ENCODE results near the gene ZNRD2.

The ZNRD2 gene

DNA sequence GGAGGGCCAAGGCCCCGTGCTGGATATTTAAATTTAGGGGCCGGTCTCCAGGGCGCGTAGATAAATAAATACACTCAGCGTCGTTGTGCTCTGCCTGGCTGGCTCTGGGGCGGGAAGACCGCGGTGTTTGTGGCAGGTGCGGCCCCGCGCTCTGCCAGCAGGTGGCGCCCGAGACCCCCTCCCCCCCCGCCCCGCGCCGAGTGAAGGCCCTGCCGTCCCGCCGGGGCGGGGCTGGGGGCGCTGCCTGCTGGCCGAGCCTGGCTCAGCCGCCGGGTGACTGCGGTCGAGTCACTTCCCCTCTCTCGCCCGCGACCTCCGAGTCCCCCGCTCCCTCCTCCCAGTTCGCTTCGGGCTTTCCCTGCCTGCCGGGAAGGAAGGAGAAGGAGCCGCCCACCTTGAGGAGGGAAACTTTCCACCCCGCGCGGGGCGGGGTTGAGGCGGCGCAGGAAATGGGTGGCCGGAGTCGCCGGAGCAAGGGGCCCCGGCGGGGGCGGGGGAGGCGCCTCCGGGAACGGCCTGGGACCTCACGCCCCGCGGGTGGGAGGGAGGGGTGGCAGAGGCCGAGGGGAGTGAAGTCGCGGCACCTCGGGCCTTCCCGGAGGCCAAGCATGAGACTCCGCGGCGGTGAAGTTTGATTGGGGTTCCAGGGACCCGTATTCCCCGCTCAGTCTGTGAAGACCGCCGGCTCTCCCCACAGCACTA is 4.0 kb downstream of the ZNRD2 start:
- DNase-seq, result peak; percentile 83

DNA sequence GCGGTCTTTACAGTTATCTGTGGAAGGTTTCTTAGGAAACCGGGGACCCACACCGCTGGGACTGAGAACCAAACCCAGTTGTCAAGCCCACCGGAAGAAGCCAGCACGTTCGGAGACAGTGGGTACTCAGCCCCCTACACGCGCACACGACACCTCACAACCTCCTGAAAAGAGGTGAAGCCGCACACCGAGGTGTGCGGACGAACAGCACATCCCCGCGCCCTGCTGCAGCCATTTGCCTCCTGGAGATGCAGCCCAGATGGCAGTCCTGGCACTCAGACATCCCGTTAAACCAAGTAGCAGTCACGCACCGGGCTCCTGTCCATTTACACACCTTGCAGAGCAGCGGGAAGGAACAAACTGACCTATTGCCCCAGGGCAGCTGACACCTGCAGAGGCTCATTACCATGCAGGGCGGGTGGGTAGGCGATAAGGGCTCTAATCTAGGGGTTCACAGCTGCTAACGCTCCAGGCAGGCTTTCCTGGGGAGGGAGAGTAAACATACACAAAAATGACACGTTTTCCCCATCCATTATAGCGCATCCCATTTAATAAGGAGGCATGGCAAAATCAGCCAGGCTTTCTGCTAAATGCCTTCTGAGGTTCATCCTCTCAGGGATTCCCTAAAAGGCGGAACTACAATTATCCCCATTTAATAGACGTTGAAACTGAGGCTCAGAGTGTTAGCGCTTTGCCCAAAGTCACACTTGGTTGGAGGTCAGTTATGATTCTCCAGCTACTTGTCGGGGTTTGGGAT is 4.7 kb downstream of the ZNRD2 start:
- DNase-seq, result no peak

DNA sequence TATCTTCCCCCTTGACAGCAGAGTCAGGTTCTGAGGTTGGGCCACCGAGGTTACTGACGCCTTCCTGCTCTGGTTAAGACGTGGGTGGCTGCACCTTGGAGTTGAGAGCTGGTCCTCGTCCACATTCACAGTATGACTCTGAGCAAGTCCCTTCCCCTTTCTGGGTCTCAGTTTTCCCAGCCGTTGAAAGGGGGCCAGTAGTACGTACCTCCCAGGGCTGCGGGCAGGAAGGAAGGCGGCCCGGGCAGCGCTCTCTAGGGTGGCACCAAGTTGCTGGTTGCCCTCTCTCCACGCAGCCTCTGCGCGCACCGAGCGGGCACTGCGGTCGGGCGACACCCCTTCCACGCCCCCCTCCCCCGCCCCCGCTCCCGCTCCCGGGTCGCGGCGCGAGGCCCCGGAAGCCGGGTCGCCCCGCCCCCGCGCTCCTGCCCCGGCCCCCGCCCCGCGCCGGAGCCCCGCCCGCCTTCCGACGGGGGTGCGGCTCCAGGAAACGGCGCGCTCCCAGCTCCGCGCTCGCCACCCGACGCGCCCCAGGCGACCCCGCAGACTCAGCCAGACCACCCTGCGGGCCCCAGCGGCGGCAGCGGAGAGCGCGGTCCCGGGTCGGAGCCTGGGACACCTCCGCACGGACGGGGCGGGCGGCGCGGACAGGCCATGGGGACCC is 5.4 kb downstream of the ZNRD2 start, which contains the start of gene EHBP1L1:
Gene EHBP1L1 (plus strand): TSS at position 486 of the 664 bp plus-strand sequence. CDS start 250 bp downstream, outside the sequence.
- peak; percentile 71 for DNase-seq

DNA sequence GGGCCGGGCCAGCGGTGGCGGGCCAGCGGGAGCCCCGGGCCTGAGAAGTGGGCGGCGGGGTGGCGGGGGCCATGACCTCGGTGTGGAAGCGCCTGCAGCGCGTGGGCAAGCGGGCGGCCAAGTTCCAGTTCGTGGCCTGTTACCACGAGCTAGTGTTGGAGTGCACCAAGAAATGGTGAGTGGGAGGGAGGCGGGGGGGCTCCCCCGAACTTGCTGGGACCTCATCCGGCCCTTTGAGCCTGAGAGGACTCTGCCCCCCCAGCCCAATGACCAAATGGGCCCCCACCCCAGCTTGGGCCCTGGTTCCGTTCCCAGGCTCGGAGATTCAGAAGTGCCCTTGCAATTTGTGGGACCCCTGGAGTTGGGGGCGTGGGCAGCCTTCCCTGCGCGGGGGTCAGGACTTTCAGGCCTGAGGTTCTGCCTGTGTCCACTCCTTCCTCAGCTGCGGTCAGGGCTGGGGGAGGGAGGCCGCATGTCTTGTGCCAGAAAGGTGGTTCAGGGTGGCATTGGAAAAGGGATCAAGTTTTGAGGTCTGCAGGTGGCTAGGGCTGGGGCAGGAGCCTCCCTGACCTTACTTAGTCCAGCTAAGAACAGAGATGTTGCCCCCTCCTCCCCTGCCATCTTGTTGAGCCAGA is 6.1 kb downstream of the ZNRD2 start:
- DNase-seq, result no peak

DNA sequence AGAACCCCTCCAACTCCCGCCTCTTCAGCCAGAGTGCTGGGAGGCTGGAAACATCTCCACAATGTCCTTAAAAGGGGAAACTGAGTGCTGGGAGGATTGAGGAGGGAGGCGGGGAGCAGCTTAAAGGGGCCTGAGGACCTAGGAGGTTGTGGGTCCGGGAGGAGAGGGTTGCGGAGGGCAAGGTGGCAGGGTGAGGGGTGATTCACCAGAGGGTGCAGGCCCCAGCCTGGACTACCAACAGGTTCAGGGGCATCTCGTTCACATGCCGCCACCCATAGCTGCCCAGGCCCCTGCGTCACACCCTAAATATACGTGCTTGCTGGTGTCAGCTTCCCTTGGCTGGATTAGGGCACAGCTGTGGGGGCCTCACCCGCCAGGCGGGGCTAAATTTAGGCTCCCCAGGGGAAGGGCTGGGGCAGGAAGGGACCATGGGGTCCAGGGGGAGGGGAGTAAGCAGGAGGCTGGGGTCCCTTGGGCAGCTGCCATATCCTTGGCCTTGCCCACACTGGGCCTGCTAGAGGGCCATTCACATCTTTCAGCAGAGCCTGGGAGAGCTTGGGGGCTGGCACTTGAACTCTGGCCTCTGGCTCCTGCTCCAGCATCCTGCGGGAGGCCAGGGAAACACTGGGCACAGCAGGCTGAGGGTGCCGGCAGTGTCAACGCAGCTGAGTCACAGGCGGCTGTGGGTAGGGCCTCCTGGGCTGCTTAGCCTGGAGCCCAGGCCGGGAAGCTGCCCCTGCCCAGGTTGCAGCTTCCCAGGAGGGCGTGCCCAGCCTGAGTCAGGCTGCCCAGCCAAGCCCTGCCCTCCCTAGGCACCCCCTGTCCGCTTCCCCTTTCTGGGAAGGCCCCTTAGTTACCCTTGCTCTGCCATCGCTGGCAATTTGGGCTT is 6.8 kb downstream of the ZNRD2 start:
- peak; percentile 43 for DNase-seq

DNA sequence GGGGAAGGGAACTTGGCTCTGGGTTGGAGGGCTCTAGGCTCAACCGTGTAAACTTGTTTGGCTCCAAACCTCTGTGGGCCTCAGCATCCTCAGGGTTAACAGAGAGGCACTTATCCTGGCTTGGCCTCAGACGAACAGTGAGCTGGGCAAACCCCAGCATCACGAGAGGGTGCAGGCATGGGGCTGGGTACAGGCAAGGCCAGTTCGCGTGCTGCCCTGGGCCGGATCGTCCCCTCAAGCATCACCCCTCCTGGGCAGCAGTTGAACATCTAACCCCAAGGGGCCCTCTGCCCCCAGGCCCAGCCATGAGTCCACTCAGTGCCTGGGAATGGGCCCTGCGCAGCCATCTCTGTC is 7.5 kb downstream of the ZNRD2 start:
- no peak for DNase-seq

DNA sequence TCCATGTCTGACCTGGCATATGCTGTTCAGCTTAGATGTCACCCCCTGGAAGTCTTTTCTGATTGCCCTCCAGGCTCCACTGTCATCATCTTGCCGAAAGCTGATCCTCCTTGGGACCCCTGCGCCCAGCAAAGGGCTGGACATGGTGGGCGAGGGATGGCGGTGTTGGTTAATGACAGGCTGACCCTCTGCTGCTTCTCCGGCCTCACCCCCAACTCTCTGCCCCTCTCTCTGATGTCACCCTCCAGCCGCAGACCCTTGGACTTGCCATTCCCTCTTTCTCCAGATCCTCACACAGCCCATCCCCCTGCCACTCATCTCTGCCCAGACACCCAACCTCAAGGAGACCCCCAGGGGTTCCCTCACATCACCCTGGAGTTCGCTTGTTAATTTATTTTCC is 7.9 kb downstream of the ZNRD2 start:
- DNase-seq, result no peak

DNA sequence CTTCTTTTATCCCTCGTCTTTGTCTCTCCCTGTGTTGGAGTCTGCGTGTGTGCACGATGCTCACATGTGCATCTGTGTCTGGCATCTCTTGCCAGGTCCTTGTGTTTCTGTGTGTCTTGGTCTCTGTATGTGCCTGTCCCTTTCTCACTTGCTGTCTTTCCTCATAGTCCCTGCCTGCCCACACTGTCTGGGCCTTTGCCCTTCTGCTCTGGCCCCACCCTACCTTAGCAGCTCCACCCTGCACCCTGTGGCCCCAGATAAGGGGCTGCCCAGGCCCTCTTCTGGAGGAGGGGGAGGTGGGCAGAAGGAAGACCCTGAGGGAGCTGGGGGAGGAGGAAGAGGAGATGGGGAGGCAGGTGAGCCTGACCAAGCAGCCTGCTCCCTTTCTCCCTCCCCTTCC is 8.4 kb downstream of the ZNRD2 start:
- DNase-seq, result no peak

DNA sequence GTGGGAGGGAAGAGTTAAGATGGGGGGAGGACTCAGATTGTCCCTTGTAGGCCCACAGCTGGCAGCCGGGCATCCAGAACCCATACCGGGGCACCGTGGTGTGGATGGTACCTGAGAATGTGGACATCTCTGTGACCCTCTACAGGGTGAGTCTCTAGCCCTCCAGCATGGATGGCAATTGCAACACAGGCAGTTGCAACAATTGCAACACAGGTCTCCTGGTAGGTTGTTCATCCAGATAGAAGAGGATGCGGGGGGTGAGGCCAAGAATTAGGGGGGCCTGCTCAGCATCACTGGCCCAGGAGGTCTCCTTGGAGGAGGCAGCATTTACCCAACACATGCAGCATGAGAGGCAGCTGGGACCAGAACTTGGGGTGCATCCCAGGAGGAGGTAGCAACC is 9.0 kb downstream of the ZNRD2 start:
- DNase-seq, result no peak

DNA sequence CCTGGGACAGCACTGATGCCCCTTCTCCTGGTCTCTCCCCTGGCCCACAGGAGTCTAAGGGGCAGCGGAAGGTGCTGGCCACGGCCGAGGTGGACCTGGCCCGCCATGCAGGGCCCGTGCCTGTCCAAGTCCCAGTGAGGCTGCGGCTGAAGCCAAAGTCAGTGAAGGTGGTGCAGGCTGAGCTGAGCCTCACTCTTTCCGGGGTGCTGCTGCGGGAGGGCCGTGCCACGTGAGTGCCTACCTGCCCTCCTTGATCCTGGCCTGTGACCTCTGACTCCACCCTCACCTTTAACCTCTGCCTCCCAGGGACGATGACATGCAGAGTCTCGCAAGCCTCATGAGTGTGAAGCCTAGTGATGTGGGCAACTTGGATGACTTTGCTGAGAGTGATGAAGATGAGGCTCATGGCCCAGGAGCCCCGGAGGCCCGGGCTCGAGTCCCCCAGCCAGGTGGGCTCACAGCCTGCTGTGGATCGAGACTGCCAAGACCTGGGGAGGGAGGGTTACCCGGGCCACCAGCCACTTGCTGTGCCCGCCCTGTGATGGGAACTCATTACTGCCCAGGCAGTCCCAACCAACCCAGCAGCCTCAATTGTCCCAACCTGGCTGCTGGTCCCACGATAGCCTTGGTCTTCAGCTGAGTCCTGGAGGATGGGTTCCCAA is 9.9 kb downstream of the ZNRD2 start:
- no peak for DNase-seq

DNA sequence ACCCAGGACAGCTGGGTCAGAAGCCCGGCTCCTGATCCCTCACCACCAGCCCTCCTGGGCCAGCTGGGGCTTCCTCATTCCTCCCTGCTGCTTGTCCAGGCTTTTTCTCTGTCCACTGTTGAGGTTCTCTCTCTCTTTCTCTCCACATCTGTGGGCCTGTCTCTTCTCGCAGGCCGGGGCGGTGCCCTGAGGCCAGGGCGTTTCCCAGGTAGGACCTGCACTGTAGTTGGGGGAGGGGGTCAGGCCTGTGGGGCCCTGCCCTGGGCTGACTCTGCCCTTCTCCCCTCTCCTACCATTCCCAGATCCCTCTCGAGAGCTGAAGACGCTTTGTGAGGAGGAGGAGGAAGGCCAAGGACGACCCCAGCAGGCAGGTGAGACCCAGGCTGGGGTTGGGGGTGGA is 10.5 kb downstream of the ZNRD2 start:
- no peak for DNase-seq

DNA sequence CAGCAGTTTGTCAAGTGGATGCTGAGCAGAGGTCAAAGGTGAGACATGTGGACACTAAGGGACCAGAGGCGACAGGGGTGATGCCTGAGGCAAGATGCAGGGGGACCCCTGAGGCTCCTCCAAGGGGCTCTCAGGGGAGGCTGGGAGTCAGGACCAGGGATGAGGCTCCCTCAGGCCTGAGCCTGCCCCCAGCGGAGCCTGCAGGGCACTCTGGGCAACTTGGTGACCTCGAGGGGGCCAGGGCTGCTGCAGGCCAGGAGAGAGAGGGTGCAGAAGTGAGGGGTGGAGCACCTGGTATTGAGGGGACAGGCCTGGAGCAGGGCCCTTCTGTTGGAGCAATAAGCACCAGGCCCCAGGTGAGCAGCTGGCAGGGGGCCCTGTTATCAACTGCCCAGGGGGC is 11.7 kb downstream of the ZNRD2 start:
- DNase-seq, result no peak

DNA sequence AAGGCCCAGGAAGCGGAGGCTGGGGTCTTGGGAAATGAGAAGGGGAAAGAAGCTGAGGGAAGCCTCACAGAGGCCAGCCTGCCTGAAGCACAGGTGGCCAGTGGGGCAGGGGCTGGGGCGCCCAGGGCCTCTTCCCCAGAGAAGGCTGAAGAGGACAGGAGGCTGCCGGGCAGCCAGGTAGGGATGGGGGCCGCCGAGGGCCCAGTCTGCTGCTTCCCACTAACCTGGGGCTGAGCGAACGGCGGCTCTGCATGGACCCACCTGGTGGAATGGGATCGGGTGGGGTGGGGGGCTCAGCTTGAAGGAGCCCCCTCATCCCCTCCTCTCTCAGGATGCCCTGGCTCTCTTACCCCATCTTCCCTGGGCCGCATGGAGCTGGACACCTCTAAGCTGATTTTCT is 13.3 kb downstream of the ZNRD2 start:
- no peak for DNase-seq

DNA sequence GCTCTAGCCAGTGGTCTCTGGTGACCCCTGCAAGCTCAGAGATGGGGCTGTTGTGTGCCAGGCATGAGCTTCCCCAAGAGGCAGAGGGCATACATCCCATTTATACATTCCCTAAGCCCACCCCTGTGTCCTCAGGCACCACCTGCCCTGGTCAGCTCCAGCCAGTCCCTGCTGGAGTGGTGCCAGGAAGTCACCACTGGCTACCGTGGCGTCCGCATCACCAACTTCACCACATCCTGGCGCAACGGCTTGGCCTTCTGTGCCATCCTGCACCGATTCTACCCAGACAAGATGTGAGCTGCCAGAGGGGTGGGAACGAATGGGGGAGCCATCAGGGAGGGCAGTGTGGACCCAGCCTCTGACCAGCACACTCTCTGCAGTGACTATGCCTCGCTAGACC is 13.8 kb downstream of the ZNRD2 start:
- DNase-seq, result no peak

DNA sequence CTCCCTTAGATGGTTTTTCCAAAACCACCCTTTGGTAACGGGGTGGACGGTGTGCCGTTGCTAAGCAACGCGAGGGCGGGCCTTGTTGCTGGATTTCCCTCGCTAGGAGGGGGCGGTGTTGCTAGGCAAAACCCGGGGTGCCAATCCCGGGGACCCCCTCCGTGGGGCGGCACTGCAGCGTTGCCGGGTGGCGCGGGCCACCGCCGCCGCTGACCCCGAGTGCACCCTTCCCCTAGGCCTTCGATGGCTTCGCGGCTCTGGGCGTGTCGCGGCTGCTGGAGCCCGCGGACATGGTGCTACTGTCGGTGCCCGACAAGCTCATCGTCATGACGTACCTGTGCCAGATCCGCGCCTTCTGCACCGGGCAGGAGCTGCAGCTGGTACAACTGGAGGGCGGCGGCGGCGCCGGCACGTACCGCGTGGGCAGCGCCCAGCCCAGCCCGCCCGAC is 14.5 kb downstream of the ZNRD2 start:
- no peak for DNase-seq

DNA sequence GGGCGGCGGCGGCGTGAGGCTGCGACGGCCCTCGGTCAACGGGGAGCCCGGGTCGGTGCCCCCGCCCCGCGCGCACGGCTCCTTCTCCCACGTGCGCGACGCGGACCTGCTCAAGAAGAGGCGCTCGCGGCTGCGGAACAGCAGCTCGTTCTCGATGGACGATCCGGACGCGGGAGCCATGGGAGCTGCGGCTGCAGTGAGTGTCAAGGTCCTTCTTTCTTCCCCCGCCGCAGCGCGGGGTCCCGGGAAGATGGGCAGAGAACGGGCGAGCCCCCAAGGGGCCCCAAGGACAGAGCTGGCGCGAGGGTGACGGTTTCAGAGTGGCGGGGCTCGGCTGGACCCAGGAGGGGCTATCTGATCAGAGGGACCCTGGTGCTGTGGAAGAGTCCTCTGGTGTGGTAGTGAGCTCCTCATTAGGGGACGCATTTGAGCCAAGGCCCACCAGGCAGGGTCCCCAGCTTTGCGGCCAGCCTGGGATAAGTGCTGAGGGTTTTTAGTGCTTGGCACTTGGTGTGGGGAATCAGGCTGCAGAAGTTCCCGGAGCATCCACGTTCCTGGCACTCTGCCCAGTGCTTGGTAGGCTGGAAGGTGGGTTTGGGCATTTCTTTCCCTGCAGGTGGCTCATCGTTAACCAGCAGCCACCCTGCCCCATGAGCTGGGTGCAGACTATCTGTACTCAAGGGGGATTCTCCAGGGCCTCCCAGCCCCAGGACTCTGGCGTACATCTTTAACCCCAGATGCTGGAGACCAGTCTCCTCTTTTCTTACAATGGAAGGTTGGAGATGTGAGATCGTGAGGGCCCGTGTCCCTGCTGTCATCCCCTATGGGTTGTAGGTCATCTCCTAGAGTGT is 15.3 kb downstream of the ZNRD2 start:
- no peak for DNase-seq

DNA sequence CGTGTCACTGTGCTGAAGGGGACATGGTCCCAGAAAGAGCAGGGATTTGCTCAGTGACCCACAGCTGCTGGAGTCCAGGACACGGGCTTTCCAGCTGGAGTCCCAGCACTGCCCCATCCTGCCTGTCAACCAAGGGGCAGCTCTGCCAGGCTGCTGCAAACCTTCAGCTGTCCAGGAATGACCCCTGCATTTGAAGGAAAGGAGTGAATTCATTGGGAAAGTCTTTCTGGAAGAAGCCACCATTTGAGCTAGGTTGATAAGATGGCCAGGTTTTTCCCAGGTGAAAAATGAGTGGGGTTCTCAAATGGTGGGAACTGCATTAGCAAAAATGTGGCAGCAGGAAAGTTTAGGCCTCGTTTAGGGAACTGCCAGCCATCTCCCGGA is 16.0 kb downstream of the ZNRD2 start:
- DNase-seq, result no peak

DNA sequence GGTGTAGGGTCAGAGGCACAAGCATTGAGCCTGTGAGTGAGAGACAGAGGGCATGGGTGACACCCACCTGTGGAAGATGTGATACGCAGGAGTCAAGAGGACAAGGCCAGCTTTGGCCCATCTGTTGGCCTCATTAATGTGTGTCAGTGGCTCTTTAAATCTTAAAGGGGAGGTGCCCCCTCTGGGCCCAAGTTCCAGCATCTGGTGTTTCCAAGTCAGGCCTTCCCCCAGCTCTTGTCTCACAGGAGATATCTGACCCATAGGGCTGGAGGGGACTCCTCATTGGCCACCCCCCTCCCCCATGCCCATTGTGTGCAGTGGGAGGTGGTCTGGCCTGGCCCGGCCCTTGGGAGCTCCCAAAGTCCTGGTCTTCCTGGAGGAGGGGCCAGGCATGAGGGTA is 16.4 kb downstream of the ZNRD2 start:
- no peak for DNase-seq

DNA sequence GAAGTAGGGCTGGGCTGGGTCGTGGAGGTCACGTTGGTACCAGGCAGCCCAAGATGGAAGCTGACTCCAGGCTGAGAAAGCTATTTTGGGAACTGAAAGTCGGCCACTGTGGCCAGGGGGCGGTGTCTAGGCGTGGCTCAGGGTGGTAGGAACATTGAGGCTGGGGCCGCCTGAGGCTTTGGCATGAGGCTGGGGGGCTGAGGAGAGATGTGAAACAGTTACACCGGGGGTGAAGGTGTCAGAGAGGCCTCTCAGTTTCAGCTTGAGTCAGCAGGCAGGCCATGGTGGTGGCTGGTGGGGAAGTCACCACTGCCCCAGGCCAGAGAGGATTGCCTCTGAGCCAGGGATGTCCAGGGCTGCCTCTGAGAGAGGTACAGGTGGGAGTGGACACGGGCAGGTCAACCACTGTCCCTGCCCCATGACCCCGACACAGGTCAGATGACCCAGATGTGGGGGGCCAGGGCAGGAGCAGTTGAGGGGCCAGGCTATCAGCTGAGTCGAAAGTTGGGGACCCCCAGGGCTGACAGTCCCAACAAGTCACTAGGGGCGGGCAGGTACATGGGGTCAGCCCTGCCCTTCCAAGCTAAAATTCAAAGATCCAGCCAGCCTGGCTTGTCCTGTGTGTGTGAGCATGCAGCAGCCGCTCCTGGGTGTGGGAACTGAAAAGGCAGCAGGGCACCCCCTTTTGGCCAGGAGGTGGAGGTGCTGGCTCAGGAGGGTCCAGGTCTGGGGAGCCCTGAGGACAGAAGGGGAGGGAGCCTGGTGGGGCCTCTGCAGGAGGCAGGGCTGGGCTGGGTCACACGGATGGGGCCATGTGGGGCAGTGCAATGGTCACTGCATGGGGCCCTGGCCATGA is 18.1 kb downstream of the ZNRD2 start:
- peak; percentile 72 for DNase-seq

Data from stimulated activated CD4-positive, alpha-beta T cell treated with anti-CD3 and anti-CD28 coated beads, Interleukin-4, amount 100 ng/mL, for 1 hour (primary cell).